Activated CD8-positive, alpha-beta T cell treated with anti-CD3 and anti-CD28 coated beads, Interleukin-2, amount 10 ng/mL, durations not matched to agents 7 days and 5 days (primary cell): Measurements from ENCODE around the gene SBNO2. TPM values are rescaled to one million over a fixed set of nuclear protein-coding genes. Genes with fewer than 3 reads are reported as not detected.

Experiments used
- ATAC-seq: fragments of 150-1000 bp; cut with Tn5 transposase; one replicate; pipeline ENCODE4 v1.10.0; 2021; ENCODE audit warnings: moderate library complexity
- CTCF ChIA-PET: fragments of 350-600 bp; sonication (Branson Sonifier 250); formaldehyde crosslinking; loops from one replicate; lab custom pipeline; 2021; ENCODE audit warnings: antibody characterized with exemption; lab: Charles Lee
- POLR2A ChIA-PET: fragments of 350-600 bp; sonication (Branson Sonifier 250); formaldehyde crosslinking; loops from one replicate; lab custom pipeline; 2021; ENCODE audit warnings: antibody characterized with exemption; lab: Charles Lee
- DNase-seq: peaks from one replicate; pipeline ENCODE4 v3.0.0-alpha.2; 2020
- H3K27ac Mint-ChIP-seq: one replicate; pipeline ENCODE4 v1.8.0; 2021; ENCODE audit warnings: mild to moderate bottlenecking, mixed read lengths
- H3K27me3 Mint-ChIP-seq: one replicate; pipeline ENCODE4 v1.8.0; 2021; ENCODE audit warnings: low read depth, mixed read lengths
- H3K36me3 Mint-ChIP-seq: one replicate; pipeline ENCODE4 v1.8.0; 2021; ENCODE audit warnings: low read depth, mixed read lengths
- H3K4me1 Mint-ChIP-seq: one replicate; pipeline ENCODE4 v1.8.0; 2021; ENCODE audit warnings: low read depth, mixed read lengths
- H3K4me3 Mint-ChIP-seq: one replicate; pipeline ENCODE4 v1.8.0; 2021; ENCODE audit warnings: mild to moderate bottlenecking, mixed read lengths
- H3K9me3 Mint-ChIP-seq: one replicate; pipeline ENCODE4 v1.8.0; 2022; ENCODE audit warnings: mixed read lengths; ENCODE audit not compliant: insufficient read depth
- total RNA-seq, 2 experiments: library from RNA; stranded (reverse); gene quantifications; one replicate each; pipeline ENCODE4 v1.2.3, GENCODE V29; 2021

The SBNO2 gene
- total RNA-seq, 2 experiments from 2014 or later, result 58.6 to 70.5 TPM

- Mint-ChIP-seq H3K27me3 (no peaks in the 10 kb centered on the region), H3K4me3 (no peak overlapping the region), H3K36me3 (peaks cover 33% of the 10 kb centered on the region), H3K27ac (no peak overlapping the region), H3K9me3 (no peaks in the 10 kb centered on the region), H3K4me1 (peaks cover 18% of the 10 kb centered on the region)
- DNase-seq (no peak), ATAC-seq (no peak)
- POLR2A ChIA-PET, result no interaction called here
- CTCF ChIA-PET, result no interaction called here
These were observed 48.2 kb downstream of the SBNO2 start for GRCh38 chr19:1125601-1126467.

- CTCF ChIA-PET, result no interaction called here
- DNase-seq, result no peak
- Mint-ChIP-seq H3K9me3 (no peaks in the 10 kb centered on the region), H3K27me3 (no peaks in the 10 kb centered on the region), H3K27ac (no peak overlapping the region), H3K36me3 (peaks cover 37% of the 10 kb centered on the region), H3K4me1 (peaks cover 7% of the 10 kb centered on the region), H3K4me3 (no peak overlapping the region)
- POLR2A ChIA-PET, result interaction anchor here (1.1 kb wide), 1 partner anchor 8 kb away, joined by 3 read pairs; no protein-coding TSS in a partner anchor
- ATAC-seq, result no peak
These were observed 50.0 kb downstream of the SBNO2 start for GRCh38 chr19:1123885-1124677.

- no peak for ATAC-seq
- ChIA-PET CTCF (no interaction called here), POLR2A (interaction anchor here (1.1 kb wide), 1 partner anchor 9 kb away, joined by 3 read pairs; no protein-coding TSS in a partner anchor)
- H3K36me3 Mint-ChIP-seq, result peaks cover 41% of the 10 kb centered on the region
- peaks cover 5% of the 10 kb centered on the region for H3K4me1 Mint-ChIP-seq
- no peak overlapping the region for H3K4me3 Mint-ChIP-seq
- H3K27ac Mint-ChIP-seq, result no peak overlapping the region
- H3K27me3 Mint-ChIP-seq, result no peaks in the 10 kb centered on the region
- no peak for DNase-seq
- H3K9me3 Mint-ChIP-seq, result no peaks in the 10 kb centered on the region
These were observed 50.7 kb downstream of the SBNO2 start for GRCh38 chr19:1123381-1123780.

GRCh38 chr19:1122972-1123363 is 51.1 kb downstream of the SBNO2 start:
- Mint-ChIP-seq H3K36me3 (peaks cover 44% of the 10 kb centered on the region), H3K9me3 (no peaks in the 10 kb centered on the region), H3K27me3 (no peaks in the 10 kb centered on the region), H3K27ac (no peak overlapping the region), H3K4me1 (peaks cover 5% of the 10 kb centered on the region), H3K4me3 (no peak overlapping the region)
- peak; percentile 40 for ATAC-seq
- DNase-seq, result no peak
- ChIA-PET POLR2A (interaction anchor here (1.1 kb wide), 1 partner anchor 10 kb away, joined by 3 read pairs; no protein-coding TSS in a partner anchor), CTCF (no interaction called here)

- Mint-ChIP-seq H3K27me3 (no peaks in the 10 kb centered on the region), H3K4me3 (no peak overlapping the region), H3K27ac (no peak overlapping the region), H3K36me3 (peaks cover 40% of the 10 kb centered on the region), H3K9me3 (no peaks in the 10 kb centered on the region), H3K4me1 (peaks cover 5% of the 10 kb centered on the region)
- ChIA-PET POLR2A (no interaction called here), CTCF (no interaction called here)
- no peak for DNase-seq
- no peak for ATAC-seq
These were observed 51.8 kb downstream of the SBNO2 start for GRCh38 chr19:1122021-1122971.

GRCh38 chr19:1121395-1121794 is 52.7 kb downstream of the SBNO2 start:
- H3K4me3 Mint-ChIP-seq, result no peak overlapping the region
- DNase-seq (no peak), ATAC-seq (no peak)
- no peaks in the 10 kb centered on the region for H3K27me3 Mint-ChIP-seq
- H3K9me3 Mint-ChIP-seq, result no peaks in the 10 kb centered on the region
- peaks cover 3% of the 10 kb centered on the region for H3K4me1 Mint-ChIP-seq
- no peak overlapping the region for H3K27ac Mint-ChIP-seq
- ChIA-PET CTCF (no interaction called here), POLR2A (no interaction called here)
- peaks cover 37% of the 10 kb centered on the region for H3K36me3 Mint-ChIP-seq

- no peaks in the 10 kb centered on the region for H3K4me1 Mint-ChIP-seq
- ChIA-PET POLR2A (no interaction called here), CTCF (no interaction called here)
- peaks cover 31% of the 10 kb centered on the region for H3K36me3 Mint-ChIP-seq
- H3K9me3 Mint-ChIP-seq, result no peaks in the 10 kb centered on the region
- no peak overlapping the region for H3K4me3 Mint-ChIP-seq
- no peak for ATAC-seq
- no peak overlapping the region for H3K27ac Mint-ChIP-seq
- no peaks in the 10 kb centered on the region for H3K27me3 Mint-ChIP-seq
- no peak for DNase-seq
These were observed 54.4 kb downstream of the SBNO2 start for GRCh38 chr19:1119475-1120217.

GRCh38 chr19:1118999-1119398 is 55.1 kb downstream of the SBNO2 start:
- Mint-ChIP-seq H3K9me3 (no peaks in the 10 kb centered on the region), H3K27me3 (no peaks in the 10 kb centered on the region), H3K27ac (no peak overlapping the region), H3K4me1 (no peaks in the 10 kb centered on the region), H3K36me3 (peaks cover 30% of the 10 kb centered on the region), H3K4me3 (no peak overlapping the region)
- no peak for ATAC-seq
- ChIA-PET POLR2A (no interaction called here), CTCF (no interaction called here)
- no peak for DNase-seq

- H3K4me3 Mint-ChIP-seq, result no peak overlapping the region
- H3K9me3 Mint-ChIP-seq, result no peaks in the 10 kb centered on the region
- ChIA-PET CTCF (no interaction called here), POLR2A (interaction anchor here (0.6 kb wide), 1 partner anchor 92 kb away, joined by 3 read pairs; no protein-coding TSS in a partner anchor)
- peaks cover 24% of the 10 kb centered on the region for H3K36me3 Mint-ChIP-seq
- DNase-seq (no peak), ATAC-seq (no peak)
- H3K4me1 Mint-ChIP-seq, result peaks cover 4% of the 10 kb centered on the region
- no peaks in the 10 kb centered on the region for H3K27me3 Mint-ChIP-seq
- no peak overlapping the region for H3K27ac Mint-ChIP-seq
These were observed 56.4 kb downstream of the SBNO2 start for GRCh38 chr19:1117654-1118053.

GRCh38 chr19:1116726-1117581 is 57.1 kb downstream of the SBNO2 start:
- no peak overlapping the region for H3K27ac Mint-ChIP-seq
- DNase-seq (no peak), ATAC-seq (no peak)
- CTCF ChIA-PET, result interaction anchor here (0.8 kb wide), 1 partner anchor 106 kb away, joined by 3 read pairs; no protein-coding TSS in a partner anchor
- POLR2A ChIA-PET, result interaction anchor here (0.6 kb wide), 1 partner anchor 93 kb away, joined by 3 read pairs; no protein-coding TSS in a partner anchor
- H3K4me1 Mint-ChIP-seq, result peaks cover 4% of the 10 kb centered on the region
- H3K36me3 Mint-ChIP-seq, result peaks cover 24% of the 10 kb centered on the region
- no peaks in the 10 kb centered on the region for H3K27me3 Mint-ChIP-seq
- H3K4me3 Mint-ChIP-seq, result no peak overlapping the region
- no peaks in the 10 kb centered on the region for H3K9me3 Mint-ChIP-seq
